HEK293 (cell line): ENCODE data around the gene CEND1.

Experiments used
- ZFP41 ChIP-seq: fragments of 450-650 bp; formaldehyde crosslinking; IDR thresholded peaks from 2 replicates; pipeline ENCODE4 v1.5.1; 2016; ENCODE audit warnings: missing biosample characterization, missing genetic modification characterization, borderline replicate concordance
- TF ChIP-seq, protein P1 (sequence below): fragments of 450-650 bp; formaldehyde crosslinking; IDR thresholded peaks from 2 replicates; pipeline ENCODE4 v1.5.1; 2016; ENCODE audit warnings: missing biosample characterization, missing genetic modification characterization
- TF ChIP-seq, protein P2 (sequence below): sonication (generic); formaldehyde crosslinking; IDR thresholded peaks from 2 replicates; pipeline ENCODE4 v1.8.1; 2022; ENCODE audit warnings: mild to moderate bottlenecking, moderate library complexity, missing genetic modification reagents

DNA sequence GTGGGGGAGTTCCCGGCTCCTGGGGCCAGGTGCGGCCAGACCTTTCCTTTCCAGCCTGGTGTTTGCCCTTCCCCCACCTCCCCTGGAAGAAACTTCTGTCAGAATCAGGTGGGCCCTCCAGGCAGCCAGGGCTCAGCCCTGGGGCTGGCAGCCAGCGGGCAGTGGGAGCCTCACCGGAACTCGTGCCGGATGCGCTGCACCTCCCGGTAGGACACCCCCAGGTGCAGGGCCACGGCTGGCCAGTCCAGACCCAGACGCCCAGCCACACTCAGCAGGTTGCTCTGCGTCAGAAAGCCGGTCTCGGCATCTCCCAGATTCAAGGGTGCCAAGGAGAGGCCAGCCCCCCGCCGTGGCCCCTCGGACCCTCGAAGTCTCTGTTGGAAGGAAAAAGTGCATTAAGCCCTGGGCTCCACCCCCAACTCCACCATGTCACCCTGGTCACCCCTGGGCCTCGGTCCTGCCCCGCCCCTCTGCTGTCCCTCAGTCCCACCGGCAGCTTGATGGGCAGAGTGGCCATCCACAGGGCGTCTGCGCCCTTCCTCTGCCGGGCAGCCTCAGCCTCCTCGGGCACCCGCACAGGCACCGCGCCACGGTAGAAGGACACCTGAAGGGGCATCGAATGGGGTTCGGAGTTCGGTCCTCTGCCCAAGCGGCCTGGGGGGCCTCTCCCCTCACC lies 9.9 kb upstream of the CEND1 start:
- no peak for TF ChIP-seq ZFP41
- TF ChIP-seq, protein P1, sequence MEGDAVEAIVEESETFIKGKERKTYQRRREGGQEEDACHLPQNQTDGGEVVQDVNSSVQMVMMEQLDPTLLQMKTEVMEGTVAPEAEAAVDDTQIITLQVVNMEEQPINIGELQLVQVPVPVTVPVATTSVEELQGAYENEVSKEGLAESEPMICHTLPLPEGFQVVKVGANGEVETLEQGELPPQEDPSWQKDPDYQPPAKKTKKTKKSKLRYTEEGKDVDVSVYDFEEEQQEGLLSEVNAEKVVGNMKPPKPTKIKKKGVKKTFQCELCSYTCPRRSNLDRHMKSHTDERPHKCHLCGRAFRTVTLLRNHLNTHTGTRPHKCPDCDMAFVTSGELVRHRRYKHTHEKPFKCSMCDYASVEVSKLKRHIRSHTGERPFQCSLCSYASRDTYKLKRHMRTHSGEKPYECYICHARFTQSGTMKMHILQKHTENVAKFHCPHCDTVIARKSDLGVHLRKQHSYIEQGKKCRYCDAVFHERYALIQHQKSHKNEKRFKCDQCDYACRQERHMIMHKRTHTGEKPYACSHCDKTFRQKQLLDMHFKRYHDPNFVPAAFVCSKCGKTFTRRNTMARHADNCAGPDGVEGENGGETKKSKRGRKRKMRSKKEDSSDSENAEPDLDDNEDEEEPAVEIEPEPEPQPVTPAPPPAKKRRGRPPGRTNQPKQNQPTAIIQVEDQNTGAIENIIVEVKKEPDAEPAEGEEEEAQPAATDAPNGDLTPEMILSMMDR (tag by site-specific recombination), result no peak
- TF ChIP-seq, protein P2, sequence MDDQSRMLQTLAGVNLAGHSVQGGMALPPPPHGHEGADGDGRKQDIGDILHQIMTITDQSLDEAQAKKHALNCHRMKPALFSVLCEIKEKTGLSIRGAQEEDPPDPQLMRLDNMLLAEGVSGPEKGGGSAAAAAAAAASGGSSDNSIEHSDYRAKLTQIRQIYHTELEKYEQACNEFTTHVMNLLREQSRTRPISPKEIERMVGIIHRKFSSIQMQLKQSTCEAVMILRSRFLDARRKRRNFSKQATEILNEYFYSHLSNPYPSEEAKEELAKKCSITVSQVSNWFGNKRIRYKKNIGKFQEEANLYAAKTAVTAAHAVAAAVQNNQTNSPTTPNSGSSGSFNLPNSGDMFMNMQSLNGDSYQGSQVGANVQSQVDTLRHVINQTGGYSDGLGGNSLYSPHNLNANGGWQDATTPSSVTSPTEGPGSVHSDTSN (CRISPR knock-in tag), result no peak
